ENCODE results near the gene LMO7. TPM values are rescaled to one million over a fixed set of nuclear protein-coding genes. Genes with fewer than 3 reads are reported as not detected.
"Not testable (repeated sequence)": the region's sequence is repeated elsewhere in the genome, so short reads cannot be mapped to it uniquely, and the experiment has no call there.

Gene LMO7
- total RNA-seq, 1 experiment from 2014 or later = 11.8 TPM

DNA sequence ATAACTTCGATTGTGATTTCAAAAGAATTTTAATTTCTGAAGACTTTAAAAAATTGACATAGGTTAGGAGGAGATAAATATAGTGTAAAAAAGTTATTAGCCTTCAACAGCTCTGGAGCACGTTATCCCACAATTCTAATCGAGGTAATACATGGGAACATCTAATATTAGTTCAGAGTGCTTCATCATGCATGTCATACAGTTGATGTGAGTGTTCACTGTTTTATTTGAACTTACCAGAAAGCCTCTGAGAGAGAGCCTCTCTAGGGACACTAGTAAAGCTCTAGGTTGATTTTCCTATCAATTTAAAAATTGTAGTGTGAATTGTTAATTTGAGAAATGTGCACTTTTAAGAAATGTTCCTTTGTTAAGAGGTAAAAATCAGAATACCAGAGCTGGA is 140.4 kb downstream of the LMO7 start:
- no peak overlapping the region for H3K27ac ChIP-seq (ENCODE audit: low read length)
- intact Hi-C loops (cut with micrococcal nuclease; ENCODE audit: unreplicated experiment) (no loop called here), in situ Hi-C loops (cut with HindIII; ENCODE audit: low pct_unique_long_range_greater_than_20kb, low sequenced_read_pairs) (no loop called here)
- ChIA-PET POLR2A (no interaction called here), CTCF (no interaction called here)
- H3K36me3 ChIP-seq (ENCODE audit: control insufficient read depth, insufficient read depth, low read length) = no peaks in the 10 kb centered on the region
- no peak overlapping the region for H3K4me3 ChIP-seq (ENCODE audit: low read depth in 2 of 2, low read length in 2 of 2)
- BruUV-seq (replicated peaks) = no TSS peak
- no peaks in the 10 kb centered on the region for H3K27me3 ChIP-seq (ENCODE audit: control insufficient read depth, insufficient read depth, low read length)
- DNase-seq (ENCODE audit: low read depth, low spot score) = no peak
- H3K9me3 ChIP-seq (ENCODE audit: control insufficient read depth, insufficient read depth, low read depth, low read length) = no peaks in the 10 kb centered on the region; the same call in 1 of the 2 replicates
- TF ChIP-seq, protein P1, sequence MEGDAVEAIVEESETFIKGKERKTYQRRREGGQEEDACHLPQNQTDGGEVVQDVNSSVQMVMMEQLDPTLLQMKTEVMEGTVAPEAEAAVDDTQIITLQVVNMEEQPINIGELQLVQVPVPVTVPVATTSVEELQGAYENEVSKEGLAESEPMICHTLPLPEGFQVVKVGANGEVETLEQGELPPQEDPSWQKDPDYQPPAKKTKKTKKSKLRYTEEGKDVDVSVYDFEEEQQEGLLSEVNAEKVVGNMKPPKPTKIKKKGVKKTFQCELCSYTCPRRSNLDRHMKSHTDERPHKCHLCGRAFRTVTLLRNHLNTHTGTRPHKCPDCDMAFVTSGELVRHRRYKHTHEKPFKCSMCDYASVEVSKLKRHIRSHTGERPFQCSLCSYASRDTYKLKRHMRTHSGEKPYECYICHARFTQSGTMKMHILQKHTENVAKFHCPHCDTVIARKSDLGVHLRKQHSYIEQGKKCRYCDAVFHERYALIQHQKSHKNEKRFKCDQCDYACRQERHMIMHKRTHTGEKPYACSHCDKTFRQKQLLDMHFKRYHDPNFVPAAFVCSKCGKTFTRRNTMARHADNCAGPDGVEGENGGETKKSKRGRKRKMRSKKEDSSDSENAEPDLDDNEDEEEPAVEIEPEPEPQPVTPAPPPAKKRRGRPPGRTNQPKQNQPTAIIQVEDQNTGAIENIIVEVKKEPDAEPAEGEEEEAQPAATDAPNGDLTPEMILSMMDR (IDR thresholded peaks at IDR 0.05) = no peak
- TF ChIP-seq SIN3A (IDR thresholded peaks at IDR 0.05; ENCODE audit: borderline replicate concordance, insufficient read depth, low read depth, low read length) (no peak), TCF7L2 (IDR thresholded peaks at IDR 0.05; ENCODE audit: low read depth, low read length) (no peak), REST (IDR thresholded peaks at IDR 0.05; ENCODE audit: insufficient read depth in 1 of 2, low read depth in 2 of 2, low read length in 1 of 2) (no peak), POLR2AphosphoS5 (IDR thresholded peaks at IDR 0.05; ENCODE audit: low read depth, low read length) (no peak)
- H3K4me1 ChIP-seq (ENCODE audit: control insufficient read depth, insufficient read depth, low read length) = no peaks in the 10 kb centered on the region; the same call in 1 of the 2 replicates
- ATAC-seq = no peak

DNA sequence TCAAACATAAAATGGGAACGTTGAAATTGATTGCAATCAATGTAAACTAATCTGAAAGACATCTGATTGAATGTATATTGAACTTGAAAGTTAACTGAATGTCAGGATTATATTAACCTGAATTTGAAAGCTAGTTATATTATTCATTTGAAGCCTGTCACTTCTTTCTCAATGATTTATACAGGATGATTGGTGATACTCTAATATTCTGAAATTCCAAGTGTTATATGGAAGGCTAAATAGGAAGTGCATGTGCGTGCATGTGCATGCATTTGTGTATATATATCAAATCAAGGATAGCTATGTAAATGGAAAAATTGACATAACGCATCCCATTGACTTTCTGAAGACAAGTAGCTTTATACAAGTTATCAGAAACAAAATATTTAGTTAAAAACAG is 143.3 kb downstream of the LMO7 start:
- ChIA-PET POLR2A (no interaction called here), CTCF (no interaction called here)
- Histone ChIP-seq H3K4me3 (ENCODE audit: low read depth in 2 of 2, low read length in 2 of 2) (no peak overlapping the region), H3K36me3 (ENCODE audit: control insufficient read depth, insufficient read depth, low read length) (no peaks in the 10 kb centered on the region), H3K27ac (ENCODE audit: low read length) (no peak overlapping the region), H3K4me1 (ENCODE audit: control insufficient read depth, insufficient read depth, low read length) (no peaks in the 10 kb centered on the region), H3K27me3 (ENCODE audit: control insufficient read depth, insufficient read depth, low read length) (no peaks in the 10 kb centered on the region), H3K9me3 (ENCODE audit: control insufficient read depth, insufficient read depth, low read depth, low read length) (no peaks in the 10 kb centered on the region; the same call in 1 of the 2 replicates)
- DNase-seq (ENCODE audit: low read depth, low spot score) (no peak), ATAC-seq (no peak)
- no TSS peak for BruUV-seq (replicated peaks)
- in situ Hi-C loops (cut with HindIII; ENCODE audit: low pct_unique_long_range_greater_than_20kb, low sequenced_read_pairs) (no loop called here), intact Hi-C loops (cut with micrococcal nuclease; ENCODE audit: unreplicated experiment) (no loop called here)
- TF ChIP-seq TCF7L2 (IDR thresholded peaks at IDR 0.05; ENCODE audit: low read depth, low read length) = no peak
- no peak for TF ChIP-seq POLR2AphosphoS5 (IDR thresholded peaks at IDR 0.05; ENCODE audit: low read depth, low read length)
- TF ChIP-seq, protein P1 (IDR thresholded peaks at IDR 0.05) = no peak
- no peak for TF ChIP-seq REST (IDR thresholded peaks at IDR 0.05; ENCODE audit: insufficient read depth in 1 of 2, low read depth in 2 of 2, low read length in 1 of 2)
- TF ChIP-seq SIN3A (IDR thresholded peaks at IDR 0.05; ENCODE audit: borderline replicate concordance, insufficient read depth, low read depth, low read length) = no peak

GRCh38 chr13:75780103-75780502 is 144.0 kb downstream of the LMO7 start:
- H3K9me3 ChIP-seq (ENCODE audit: control insufficient read depth, insufficient read depth, low read depth, low read length); H3K36me3 ChIP-seq (ENCODE audit: control insufficient read depth, insufficient read depth, low read length); H3K4me1 ChIP-seq (ENCODE audit: control insufficient read depth, insufficient read depth, low read length); BruUV-seq (replicated peaks); intact Hi-C loops (cut with micrococcal nuclease; ENCODE audit: unreplicated experiment); H3K27ac ChIP-seq (ENCODE audit: low read length); CTCF ChIA-PET; ATAC-seq; in situ Hi-C loops (cut with HindIII; ENCODE audit: low pct_unique_long_range_greater_than_20kb, low sequenced_read_pairs); POLR2A ChIA-PET; H3K4me3 ChIP-seq (ENCODE audit: low read depth in 2 of 2, low read length in 2 of 2); DNase-seq (ENCODE audit: low read depth, low spot score); H3K27me3 ChIP-seq (ENCODE audit: control insufficient read depth, insufficient read depth, low read length): not testable (repeated sequence)

Data from Panc1 (cell line).